Skin of body (tissue), 2 donors: ENCODE results near the gene TMEM117. TPM values are rescaled to one million over a fixed set of nuclear protein-coding genes. Genes with fewer than 3 reads are reported as not detected.
A peak's percentile ranks its signal among the peaks of the same experiment; 100 is the strongest.

Source experiments
- DNase-seq: peaks from one replicate; lab custom pipeline; 2025; lab: John Stamatoyannopoulos, UW
- total RNA-seq: library from RNA; depleted of rRNA; stranded (reverse); fragments of >200 nt; gene quantifications from one replicate; pipeline ENCODE4 v1.2.3, GENCODE V29; 2014

TMEM117 gene
- total RNA-seq, 1 donor from 2014 or later, result 21.5 TPM

DNA sequence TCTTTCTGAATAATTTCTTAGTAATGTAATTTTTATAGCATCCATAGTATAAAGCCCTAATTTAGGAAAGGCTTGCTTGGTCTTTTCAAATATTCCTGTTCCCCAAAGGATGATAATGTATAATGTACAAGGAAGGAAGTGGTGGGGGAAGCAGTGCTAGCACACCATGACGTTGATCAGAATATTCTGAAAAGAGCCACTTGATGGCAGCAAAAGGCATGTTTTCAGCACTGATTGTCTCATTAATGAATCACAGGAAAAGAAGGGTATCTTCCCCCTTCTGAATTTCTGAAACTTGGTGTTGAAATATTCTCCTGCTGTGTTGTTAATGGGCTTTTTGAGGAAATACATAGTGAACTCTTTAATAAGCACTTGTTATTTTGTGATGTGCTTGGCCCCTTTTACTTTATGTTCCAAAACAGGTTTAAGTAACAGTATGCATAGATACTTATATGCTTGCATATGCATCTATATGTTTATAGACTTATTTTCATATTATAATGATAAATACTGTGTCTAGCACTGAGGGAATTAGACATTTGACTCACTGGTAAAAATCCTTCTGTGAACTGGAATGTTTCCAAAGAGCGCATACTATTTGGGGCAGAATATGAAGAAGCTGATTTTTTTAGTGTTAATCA is 122.0 kb downstream of the TMEM117 start:
- peak; percentile 13 for DNase-seq

DNA sequence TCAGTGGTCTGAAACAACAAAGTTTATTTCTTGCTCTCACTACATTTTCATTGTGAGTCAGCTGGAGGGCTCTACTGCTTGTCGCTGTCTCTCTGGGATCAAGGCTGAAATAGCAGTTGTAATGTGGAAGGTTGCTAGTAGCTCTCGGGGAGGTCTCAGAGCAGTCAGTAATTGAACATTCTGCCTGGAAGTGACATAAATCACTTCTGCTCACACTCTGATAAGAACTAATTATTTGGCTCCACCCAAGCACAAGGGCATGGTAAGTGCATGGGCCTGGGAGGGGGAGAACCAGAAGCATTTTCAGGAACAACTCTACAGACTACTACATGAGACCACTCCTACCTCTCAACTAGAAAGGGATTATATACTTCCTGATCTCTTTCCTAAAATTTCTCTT is 128.2 kb downstream of the TMEM117 start:
- no peak for DNase-seq

- peak; percentile 53 for DNase-seq
Measured at GRCh38 chr12:43964961-43965360, 129.1 kb downstream of the TMEM117 start.

DNA sequence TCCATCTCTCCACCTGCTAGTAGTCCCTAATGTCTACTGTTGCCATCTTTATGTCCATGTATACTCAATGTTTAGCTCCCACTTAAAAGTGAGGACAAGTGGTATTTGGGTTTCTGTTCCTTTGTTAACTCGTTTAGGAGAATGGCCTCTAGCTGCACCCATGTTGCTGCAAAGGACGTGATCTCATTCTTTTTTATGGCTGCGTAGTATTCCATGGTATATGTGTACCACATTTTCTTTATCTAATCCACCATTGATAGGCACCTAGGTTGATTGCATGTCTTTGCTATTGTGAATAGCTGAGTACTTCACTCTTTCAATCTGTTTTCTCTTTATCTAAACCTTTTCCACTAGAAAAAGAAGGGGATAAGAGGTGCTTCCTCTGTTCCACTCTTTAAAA is 130.0 kb downstream of the TMEM117 start:
- no peak for DNase-seq

- no peak for DNase-seq
Measured at GRCh38 chr12:43968736-43969135, 132.9 kb downstream of the TMEM117 start.

- DNase-seq, result no peak
Measured at GRCh38 chr12:43969882-43970281, 134.0 kb downstream of the TMEM117 start.

GRCh38 chr12:43973385-43973784 is 137.5 kb downstream of the TMEM117 start:
- no peak for DNase-seq

- DNase-seq, result no peak
Measured at GRCh38 chr12:43973993-43974392, 138.1 kb downstream of the TMEM117 start.

DNA sequence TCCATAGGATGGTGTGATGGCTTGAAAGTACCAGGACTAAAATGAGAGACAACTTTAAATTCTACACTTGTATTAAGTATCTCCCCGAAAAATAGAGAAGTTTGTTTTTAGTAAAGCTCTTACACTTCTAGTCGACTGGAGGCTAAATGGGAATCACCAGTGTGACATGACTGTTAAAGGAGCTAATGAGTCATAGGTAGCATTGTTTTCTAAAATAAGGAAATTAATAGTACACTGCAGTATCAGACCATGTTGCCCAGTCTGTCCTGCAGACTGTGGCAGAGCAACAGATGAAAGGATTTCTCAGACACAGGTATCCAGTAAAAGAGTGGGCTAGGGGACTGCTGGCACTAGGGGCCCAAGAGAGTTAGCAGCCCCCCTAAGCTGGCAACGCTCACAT is 140.1 kb downstream of the TMEM117 start:
- DNase-seq, result no peak

DNA sequence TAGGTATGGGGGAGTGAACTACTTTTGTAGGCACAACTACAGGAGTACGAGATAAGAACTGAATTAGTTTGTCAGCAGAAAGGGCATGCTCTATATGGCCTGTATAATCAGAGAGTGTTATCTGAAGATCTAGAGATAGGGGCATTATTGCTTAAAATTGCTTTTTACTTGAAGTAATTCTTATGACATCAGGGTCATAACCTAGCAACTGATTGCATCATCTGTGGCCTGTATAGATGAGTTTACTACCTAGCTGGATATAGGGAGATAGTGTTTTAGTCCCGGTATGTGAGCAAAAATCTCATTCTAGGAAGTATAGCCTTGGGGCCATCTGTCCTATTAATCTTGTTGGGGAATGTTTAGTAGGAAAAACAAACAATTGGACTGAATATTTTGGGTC is 142.7 kb downstream of the TMEM117 start:
- no peak for DNase-seq

DNA sequence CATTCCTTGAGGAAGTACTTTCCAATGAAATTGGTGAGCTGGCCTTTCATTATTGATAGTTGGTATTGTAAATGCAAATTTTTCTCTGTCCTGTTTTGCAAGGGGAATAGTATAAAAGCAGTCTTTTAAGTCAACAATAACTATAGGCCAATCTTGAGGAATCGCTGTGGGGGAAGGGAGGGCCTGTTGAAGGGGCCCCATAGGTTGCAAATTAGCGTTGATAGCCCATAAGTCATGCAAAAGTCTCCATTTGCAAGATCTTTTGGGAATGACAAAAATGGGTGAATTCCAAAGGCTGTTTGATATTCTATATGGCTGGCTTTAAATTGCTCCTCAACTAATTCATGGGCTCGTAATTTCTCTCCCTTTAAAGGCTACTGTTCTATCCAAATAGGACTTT is 143.6 kb downstream of the TMEM117 start:
- no peak for DNase-seq

- no peak for DNase-seq
Measured at GRCh38 chr12:43980627-43981191, 144.8 kb downstream of the TMEM117 start.

GRCh38 chr12:43981726-43982125 is 145.8 kb downstream of the TMEM117 start:
- DNase-seq, result no peak

DNA sequence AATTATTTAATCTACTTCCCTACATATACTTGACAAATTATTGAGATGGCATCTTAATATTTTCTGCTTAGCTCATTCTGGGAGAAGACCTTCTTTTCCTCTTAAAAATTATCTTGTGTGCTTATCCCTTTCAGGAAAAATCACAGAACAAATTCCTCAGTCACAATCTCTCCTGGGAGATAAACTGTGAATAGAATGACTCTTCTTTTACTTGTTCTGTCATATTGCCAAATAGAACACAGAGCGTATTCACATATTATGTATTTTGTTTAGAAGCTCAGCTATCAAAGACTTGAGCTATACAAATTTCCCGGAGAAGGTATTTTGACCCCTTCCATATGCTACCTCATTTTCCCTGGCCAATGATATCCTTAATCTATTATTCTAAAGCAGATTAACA is 146.7 kb downstream of the TMEM117 start:
- no peak for DNase-seq

DNA sequence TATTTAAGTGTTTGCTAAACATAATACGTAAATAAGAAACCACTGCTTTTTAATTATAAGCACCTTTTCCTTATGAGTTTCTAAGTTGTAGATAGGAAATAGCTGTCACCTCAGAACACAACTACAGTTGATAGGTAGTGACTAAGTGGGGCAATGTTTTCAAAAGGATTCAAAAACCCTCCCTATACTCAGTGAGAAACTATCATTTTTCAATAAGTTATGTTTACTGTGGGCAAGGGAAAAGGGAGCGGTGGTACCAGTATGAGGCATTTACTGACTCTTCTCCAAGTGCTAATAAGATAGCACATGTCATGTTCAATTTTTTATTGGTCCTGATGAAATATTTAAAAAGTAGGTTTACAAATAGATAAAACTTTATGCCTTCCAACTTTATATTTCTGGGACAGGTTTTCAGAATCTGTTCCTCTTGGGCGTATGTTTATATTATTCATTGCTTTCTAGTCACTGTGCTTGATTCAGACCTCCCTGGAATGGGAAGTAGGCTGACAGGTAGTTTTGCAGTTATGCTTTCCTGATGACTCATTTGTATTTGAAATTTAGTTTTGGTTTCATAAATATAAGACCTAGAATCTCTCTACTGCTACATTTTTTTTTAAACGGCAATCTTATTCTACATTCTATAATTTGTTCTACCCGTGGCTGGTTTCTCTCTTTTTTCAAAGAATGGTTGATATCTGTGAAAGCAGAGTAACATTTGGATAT is 153.1 kb downstream of the TMEM117 start:
- no peak for DNase-seq

- DNase-seq, result no peak
Measured at GRCh38 chr12:43992856-43993255, 157.0 kb downstream of the TMEM117 start.

- no peak for DNase-seq
Measured at GRCh38 chr12:44000309-44000952, 164.6 kb downstream of the TMEM117 start.

DNA sequence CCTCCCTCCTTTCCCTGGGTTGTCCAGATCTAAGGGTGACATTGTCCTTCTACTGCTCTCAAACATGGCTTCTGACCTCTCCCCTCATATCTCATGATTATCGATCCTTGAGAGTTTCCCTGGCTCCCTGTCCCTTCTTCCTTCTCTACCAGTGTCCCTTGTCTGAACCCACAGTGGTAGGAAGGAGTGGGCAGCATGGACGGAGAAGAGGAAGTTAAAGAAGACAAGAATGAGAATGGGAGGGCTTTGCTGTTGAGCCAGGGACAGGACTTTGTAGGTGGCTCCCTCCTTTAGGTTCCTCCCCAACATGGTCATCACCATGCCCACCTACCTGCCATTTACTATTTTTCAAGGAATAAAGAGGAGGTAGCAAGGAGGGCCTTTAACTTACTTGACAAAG is 166.7 kb downstream of the TMEM117 start:
- DNase-seq, result no peak

DNA sequence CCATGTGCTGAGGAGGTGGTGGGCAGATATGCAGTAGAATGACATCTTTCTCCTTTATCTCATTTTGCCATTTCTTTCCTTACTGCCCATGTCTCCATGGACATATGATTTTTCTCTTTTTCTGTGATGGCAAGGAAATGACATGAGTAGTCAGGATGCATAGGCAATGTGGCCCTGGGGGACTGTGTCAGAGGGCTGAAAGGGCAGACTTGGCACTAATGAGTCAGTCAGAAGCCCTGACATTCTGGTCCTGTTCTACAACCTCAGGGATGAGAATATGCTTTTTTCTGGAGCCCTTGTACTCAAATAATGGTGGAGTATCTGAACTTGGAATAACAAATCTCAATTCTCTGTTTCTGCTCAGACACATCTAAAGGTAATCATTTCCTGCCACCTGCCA is 167.8 kb downstream of the TMEM117 start:
- no peak for DNase-seq

DNA sequence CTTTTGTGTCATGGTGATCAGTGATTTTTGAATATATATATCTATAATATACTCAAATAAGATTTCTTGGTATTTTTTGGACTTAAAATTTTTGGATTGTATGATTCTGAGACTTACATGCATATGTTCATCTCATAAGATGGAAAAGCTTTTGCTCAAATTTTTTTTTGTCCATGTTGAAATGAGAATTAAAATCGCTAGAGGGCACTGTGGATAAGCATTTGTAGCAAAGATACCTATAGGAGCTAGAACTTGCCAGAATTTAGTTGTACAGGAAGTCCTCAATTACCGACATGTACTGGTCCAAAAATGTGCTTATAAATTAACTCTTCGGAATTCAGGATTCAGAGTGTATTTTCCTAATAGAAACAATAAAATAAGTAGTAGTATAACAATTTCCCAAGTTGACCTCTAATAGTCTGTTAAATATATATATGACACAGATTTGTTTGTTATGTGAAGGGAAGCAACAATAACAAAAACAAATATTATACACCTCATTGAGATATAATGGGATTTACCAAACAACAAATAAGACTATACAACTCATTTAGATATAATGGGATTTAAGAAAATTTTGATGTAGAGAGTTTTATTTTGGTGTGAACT is 179.6 kb downstream of the TMEM117 start:
- peak; percentile 46 for DNase-seq

GRCh38 chr12:44017216-44017615 is 181.3 kb downstream of the TMEM117 start:
- DNase-seq, result no peak

DNA sequence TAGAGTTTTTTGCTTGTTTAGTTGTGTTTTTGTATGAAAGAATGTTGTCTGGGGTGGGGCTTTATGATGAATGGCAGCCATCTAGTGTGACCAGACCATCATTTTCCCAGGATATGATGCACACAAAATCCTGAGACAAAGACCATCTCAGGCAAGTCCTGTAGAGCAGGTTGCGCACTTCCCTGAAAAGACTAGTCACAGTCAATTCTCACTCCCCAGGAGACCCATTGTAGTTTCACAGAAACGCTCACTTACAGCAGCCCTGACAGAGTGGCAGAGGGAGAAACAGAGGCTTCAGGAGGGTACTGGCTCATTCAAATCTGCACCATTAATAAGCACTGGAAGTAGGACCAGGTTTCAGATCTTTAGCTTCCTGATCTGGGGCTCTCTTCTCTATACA is 183.2 kb downstream of the TMEM117 start:
- DNase-seq, result no peak
